Karpas-422 (cell line): ENCODE measurements around the gene USP47. TPM values are rescaled to one million over a fixed set of nuclear protein-coding genes. Genes with fewer than 3 reads are reported as not detected.
A peak's percentile ranks its signal among the peaks of the same experiment; 100 is the strongest.
"Not testable (repeated sequence)": the region's sequence is repeated elsewhere in the genome, so short reads cannot be mapped to it uniquely, and the experiment has no call there.

Source experiments
- DNase-seq: peaks from one replicate; pipeline ENCODE4 v3.0.0-alpha.2; 2015
- H2AFZ ChIP-seq: fragments of 200-600 bp; sonication (generic); 2 replicates; pipeline ENCODE4 v1.6.1; 2014; ENCODE audit warnings: antibody characterized with exemption, low read length, mixed read lengths
- H3K27ac ChIP-seq: fragments of 200-600 bp; sonication (generic); 2 replicates; pipeline ENCODE4 v1.5.1; 2014; ENCODE audit warnings: mild to moderate bottlenecking, low read length, moderate library complexity
- H3K27me3 ChIP-seq: fragments of 200-600 bp; sonication (generic); 2 replicates; pipeline ENCODE4 v1.6.1; 2014; ENCODE audit warnings: low read length, mixed read lengths
- H3K36me3 ChIP-seq: fragments of 200-600 bp; sonication (generic); 2 replicates; pipeline ENCODE4 v1.6.1; 2014; ENCODE audit warnings: low read length, mixed read lengths; ENCODE audit not compliant: insufficient read depth
- H3K4me1 ChIP-seq: fragments of 200-600 bp; sonication (generic); 2 replicates; pipeline ENCODE4 v1.6.1; 2014; ENCODE audit warnings: mild to moderate bottlenecking, low read length, mixed read lengths
- H3K4me2 ChIP-seq: fragments of 200-600 bp; sonication (generic); 2 replicates; pipeline ENCODE4 v1.6.1; 2014; ENCODE audit warnings: low read length, low read depth, mild to moderate bottlenecking; ENCODE audit not compliant: poor library complexity, severe bottlenecking
- H3K4me3 ChIP-seq: fragments of 200-600 bp; sonication (generic); 2 replicates; pipeline ENCODE4 v1.5.1; 2014; ENCODE audit warnings: mild to moderate bottlenecking, antibody characterized with exemption, low read length, mixed read lengths
- H3K79me2 ChIP-seq: fragments of 200-600 bp; sonication (generic); 2 replicates; pipeline ENCODE4 v1.6.1; 2014; ENCODE audit warnings: mild to moderate bottlenecking, low read length, mixed read lengths
- H3K9ac ChIP-seq: fragments of 200-600 bp; sonication (generic); 2 replicates; pipeline ENCODE4 v1.6.0; 2014; ENCODE audit warnings: low read length
- H3K9me2 ChIP-seq: fragments of 200-600 bp; sonication (generic), shearing (Covaris generic); replicated peaks from 2 replicates; pipeline ENCODE4 v1.6.0; 2014; ENCODE audit warnings: mild to moderate bottlenecking, low read length, moderate library complexity; ENCODE audit not compliant: insufficient read depth
- H3K9me3 ChIP-seq: fragments of 300-700, 200-600 bp; sonication (generic); 2 replicates; pipeline ENCODE4 v1.6.1; 2014; ENCODE audit warnings: low read length, mixed read lengths
- H4K20me1 ChIP-seq: fragments of 200-600 bp; sonication (generic); 2 replicates; pipeline ENCODE4 v1.6.1; 2014; ENCODE audit warnings: mild to moderate bottlenecking, antibody characterized with exemption, low read length, low read depth; ENCODE audit not compliant: insufficient read depth
- total RNA-seq: library from RNA; depleted of rRNA; stranded (reverse); fragments of >200 nt; shearing (Covaris generic); gene quantifications from 2 replicates; pipeline ENCODE4 v1.2.3, GENCODE V29; 2014; ENCODE audit warnings: low replicate concordance

Gene USP47
- total RNA-seq, 1 experiment from 2014 or later = 61.2 TPM

- DNase-seq = no peak
- Histone ChIP-seq H4K20me1 (no peaks in the 10 kb centered on the region), H3K4me1 (no peaks in the 10 kb centered on the region), H3K4me2 (no peak overlapping the region), H3K9me3 (no peaks in the 10 kb centered on the region), H3K79me2 (no peaks in the 10 kb centered on the region), H3K9me2 (no peaks in the 10 kb centered on the region), H3K27me3 (no peaks in the 10 kb centered on the region), H2AFZ (no peak overlapping the region), H3K36me3 (no peaks in the 10 kb centered on the region), H3K27ac (no peak overlapping the region), H3K4me3 (no peak overlapping the region), H3K9ac (no peak overlapping the region)
Measured at GRCh38 chr11:11821899-11822298, 19.9 kb upstream of the USP47 start.

- Histone ChIP-seq H3K9me2 (no peaks in the 10 kb centered on the region), H3K4me3 (no peak overlapping the region), H3K9ac (no peak overlapping the region), H3K36me3 (no peaks in the 10 kb centered on the region), H3K27ac (no peak overlapping the region), H3K27me3 (no peaks in the 10 kb centered on the region), H2AFZ (no peak overlapping the region), H3K4me1 (no peaks in the 10 kb centered on the region), H3K79me2 (no peaks in the 10 kb centered on the region), H3K9me3 (no peaks in the 10 kb centered on the region), H4K20me1 (no peaks in the 10 kb centered on the region), H3K4me2 (no peak overlapping the region)
- DNase-seq = no peak
Measured at GRCh38 chr11:11822946-11823345, 18.8 kb upstream of the USP47 start.

DNA sequence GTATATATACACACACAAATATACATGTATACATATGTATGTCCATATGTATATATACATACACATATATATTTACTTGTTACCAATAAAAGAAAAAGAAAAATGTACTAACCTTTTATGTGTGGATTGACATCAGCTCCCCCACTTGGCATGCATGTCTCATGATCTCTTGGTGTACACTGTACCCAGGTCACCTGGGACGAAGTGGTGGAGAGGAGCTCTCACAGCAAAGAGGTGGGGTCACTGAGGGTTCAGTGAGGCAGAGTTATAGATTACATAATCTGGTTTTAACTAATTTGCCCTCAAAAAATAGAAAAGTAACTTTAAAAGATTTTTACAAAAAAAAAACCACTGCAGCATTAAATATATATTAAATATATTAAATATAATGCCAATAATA is 15.5 kb upstream of the USP47 start:
- Histone ChIP-seq H2AFZ (no peak overlapping the region), H3K4me3 (no peak overlapping the region), H3K4me1 (no peaks in the 10 kb centered on the region), H3K27me3 (no peaks in the 10 kb centered on the region), H4K20me1 (no peaks in the 10 kb centered on the region), H3K4me2 (no peak overlapping the region), H3K9ac (no peak overlapping the region), H3K9me3 (no peaks in the 10 kb centered on the region), H3K9me2 (no peaks in the 10 kb centered on the region), H3K79me2 (no peaks in the 10 kb centered on the region), H3K27ac (no peak overlapping the region), H3K36me3 (no peaks in the 10 kb centered on the region)
- no peak for DNase-seq

GRCh38 chr11:11827272-11827671 is 14.5 kb upstream of the USP47 start:
- H3K9me2 ChIP-seq = no peaks in the 10 kb centered on the region

GRCh38 chr11:11831406-11831805 is 10.4 kb upstream of the USP47 start:
- not testable (repeated sequence) for H3K4me1 ChIP-seq, H3K79me2 ChIP-seq

More at GRCh38 chr11:11827272-11827671, 14.5 kb upstream of the USP47 start:
- H3K79me2 ChIP-seq = no peaks in the 10 kb centered on the region
- no peak overlapping the region for H3K4me2 ChIP-seq
- H2AFZ ChIP-seq = no peak overlapping the region
- no peaks in the 10 kb centered on the region; the same call in 1 of the 2 replicates for H3K9me3 ChIP-seq
- H3K36me3 ChIP-seq = no peaks in the 10 kb centered on the region
- no peak for DNase-seq
- no peak overlapping the region for H3K9ac ChIP-seq
- no peaks in the 10 kb centered on the region for H3K27me3 ChIP-seq
- no peaks in the 10 kb centered on the region for H3K4me1 ChIP-seq
- H3K4me3 ChIP-seq = no peak overlapping the region
- H4K20me1 ChIP-seq = no peaks in the 10 kb centered on the region
- no peak overlapping the region for H3K27ac ChIP-seq

GRCh38 chr11:11836676-11837231 is 5.0 kb upstream of the USP47 start:
- Histone ChIP-seq H3K4me2 (no peak overlapping the region), H3K9me2 (no peaks in the 10 kb centered on the region), H3K4me1 (peaks cover 9% of the 10 kb centered on the region), H3K36me3 (no peaks in the 10 kb centered on the region), H2AFZ (no peak overlapping the region), H3K79me2 (no peaks in the 10 kb centered on the region), H3K9me3 (no peaks in the 10 kb centered on the region; the same call in 1 of the 2 replicates), H3K27me3 (0 out of 2 replicates have a peak, but pooled peaks cover 2% of the 10 kb centered on the region), H3K4me3 (no peak overlapping the region), H3K27ac (no peak overlapping the region), H4K20me1 (no peaks in the 10 kb centered on the region), H3K9ac (no peak overlapping the region)
- DNase-seq = no peak

More at GRCh38 chr11:11831406-11831805, 10.4 kb upstream of the USP47 start:
- not testable (repeated sequence) for H3K4me2 ChIP-seq, H3K4me3 ChIP-seq, H3K27me3 ChIP-seq, H4K20me1 ChIP-seq, H3K9me3 ChIP-seq, H3K27ac ChIP-seq, H2AFZ ChIP-seq, H3K9me2 ChIP-seq, H3K36me3 ChIP-seq, H3K9ac ChIP-seq, DNase-seq

- Histone ChIP-seq H3K4me1 (peaks cover 24% of the 10 kb centered on the region), H2AFZ (no peak overlapping the region)
Measured at GRCh38 chr11:11839718-11840117, 2.1 kb upstream of the USP47 start.

DNA sequence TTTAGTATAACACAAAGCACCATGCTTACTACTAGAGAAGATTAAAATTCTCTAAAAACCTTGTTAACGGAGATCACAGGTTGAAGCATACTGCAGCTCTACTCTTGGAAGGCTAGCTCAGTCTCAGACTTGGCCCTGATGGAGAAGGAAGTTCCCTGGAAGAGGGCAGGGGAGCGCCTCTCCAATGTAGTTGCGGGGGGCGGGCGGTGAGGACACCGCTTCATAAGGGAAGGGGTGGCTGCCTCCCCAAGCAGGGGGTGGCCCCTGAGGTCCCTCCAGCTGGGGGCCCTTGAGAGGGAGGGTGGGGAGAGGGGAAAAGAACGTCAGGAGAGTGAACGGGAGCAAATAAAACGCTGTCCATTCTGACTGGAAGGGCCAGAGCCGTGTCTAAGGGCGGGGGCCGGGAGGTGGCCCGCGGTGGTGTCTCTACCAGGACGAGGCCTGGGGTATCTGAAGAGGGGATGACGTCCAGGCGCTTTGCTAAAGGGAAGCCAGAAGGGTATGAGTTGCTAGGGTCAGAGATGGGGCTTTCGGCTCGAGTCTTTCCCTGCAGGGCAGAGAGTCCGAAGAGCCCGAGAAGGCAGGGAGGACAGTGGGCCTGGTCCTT is 553 bp upstream of the USP47 start:
- Histone ChIP-seq H3K4me2 (peak overlapping the region; percentile 76), H3K9me2 (no peaks in the 10 kb centered on the region), H3K4me1 (peaks cover 39% of the 10 kb centered on the region), H3K36me3 (no peaks in the 10 kb centered on the region), H4K20me1 (peaks cover 19% of the 10 kb centered on the region; the same call in 1 of the 2 replicates), H3K27me3 (no peaks in the 10 kb centered on the region), H3K4me3 (peak overlapping the region; percentile 96), H3K79me2 (peaks cover 43% of the 10 kb centered on the region), H3K9ac (peak overlapping the region; percentile 97), H3K9me3 (no peaks in the 10 kb centered on the region), H2AFZ (peak overlapping the region; percentile 98), H3K27ac (peak overlapping the region; percentile 75; the same call in 1 of the 2 replicates)
- peak; percentile 41 for DNase-seq

More at GRCh38 chr11:11839718-11840117, 2.1 kb upstream of the USP47 start:
- no peaks in the 10 kb centered on the region for H3K36me3 ChIP-seq
- no peaks in the 10 kb centered on the region for H3K9me3 ChIP-seq
- no peak overlapping the region for H3K4me3 ChIP-seq
- no peak overlapping the region for H3K27ac ChIP-seq
- H3K4me2 ChIP-seq = no peak overlapping the region
- 0 out of 2 replicates have a peak, but pooled peaks cover 2% of the 10 kb centered on the region for H3K27me3 ChIP-seq
- no peak for DNase-seq
- H3K9me2 ChIP-seq = no peaks in the 10 kb centered on the region
- peaks cover 28% of the 10 kb centered on the region for H3K79me2 ChIP-seq
- no peak overlapping the region for H3K9ac ChIP-seq
- peaks cover 5% of the 10 kb centered on the region; the same call in 1 of the 2 replicates for H4K20me1 ChIP-seq
